Breast epithelium (tissue), 3 donors: ENCODE data around the gene FOXS1.

Experiments
- POLR2A ChIP-seq: fragments of 450-650 bp; IDR thresholded peaks from one replicate; pipeline ENCODE4 v1.6.1; 2016; ENCODE audit warnings: antibody characterized with exemption, mild to moderate bottlenecking, moderate library complexity
- POLR2AphosphoS5 ChIP-seq, 3 donors: sonication (generic); formaldehyde crosslinking; IDR thresholded peaks; one replicate each; pipeline ENCODE4 v1.6.1; 2017; ENCODE audit warnings: antibody characterized with exemption in 3 of 3
- TF ChIP-seq, protein P1 (sequence below), 3 donors: fragments of 450-650 bp; IDR thresholded peaks; one replicate each; pipeline ENCODE4 v1.5.1; 2016 to 2017; ENCODE audit warnings: antibody characterized with exemption in 3 of 3, mild to moderate bottlenecking in 3 of 3, moderate library complexity in 3 of 3

DNA sequence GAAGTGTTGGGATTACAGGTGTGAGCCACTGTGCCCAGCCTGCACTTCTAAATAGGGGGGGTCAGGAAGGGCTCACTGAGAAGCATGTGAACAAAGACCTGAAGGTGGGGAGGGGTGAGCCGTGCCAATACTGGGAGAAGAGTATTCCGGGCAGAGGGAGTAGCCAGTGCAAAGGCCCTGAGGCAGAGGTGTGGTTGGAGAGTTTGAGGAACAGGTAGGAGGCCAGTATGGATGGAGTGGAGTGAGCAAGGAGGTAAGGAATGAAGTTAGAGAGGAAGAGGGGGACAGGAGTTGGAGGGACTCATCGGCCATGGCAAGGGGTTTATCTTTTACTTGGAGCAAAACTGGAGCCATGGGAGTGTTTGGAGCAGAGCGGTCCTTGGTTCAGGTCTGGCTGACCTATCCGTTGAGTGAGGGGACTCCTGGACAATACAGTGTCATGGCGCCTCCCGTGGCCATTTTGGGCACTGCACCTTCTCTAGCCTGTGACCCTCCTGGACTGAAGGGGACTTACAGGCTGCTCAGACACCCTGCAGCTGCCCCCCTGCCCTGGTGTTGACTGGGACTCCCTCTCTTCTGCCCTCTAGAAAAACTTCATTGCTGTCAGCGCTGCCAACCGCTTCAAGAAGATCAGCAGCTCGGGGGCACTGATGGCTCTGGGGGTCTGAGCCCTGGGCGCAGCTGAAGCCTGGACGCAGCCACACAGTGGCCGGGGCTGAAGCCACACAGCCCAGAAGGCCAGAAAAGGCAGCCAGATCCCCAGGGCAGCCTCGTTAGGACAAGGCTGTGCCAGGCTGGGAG lies 12.1 kb downstream of the FOXS1 start:
- TF ChIP-seq, protein P1, sequence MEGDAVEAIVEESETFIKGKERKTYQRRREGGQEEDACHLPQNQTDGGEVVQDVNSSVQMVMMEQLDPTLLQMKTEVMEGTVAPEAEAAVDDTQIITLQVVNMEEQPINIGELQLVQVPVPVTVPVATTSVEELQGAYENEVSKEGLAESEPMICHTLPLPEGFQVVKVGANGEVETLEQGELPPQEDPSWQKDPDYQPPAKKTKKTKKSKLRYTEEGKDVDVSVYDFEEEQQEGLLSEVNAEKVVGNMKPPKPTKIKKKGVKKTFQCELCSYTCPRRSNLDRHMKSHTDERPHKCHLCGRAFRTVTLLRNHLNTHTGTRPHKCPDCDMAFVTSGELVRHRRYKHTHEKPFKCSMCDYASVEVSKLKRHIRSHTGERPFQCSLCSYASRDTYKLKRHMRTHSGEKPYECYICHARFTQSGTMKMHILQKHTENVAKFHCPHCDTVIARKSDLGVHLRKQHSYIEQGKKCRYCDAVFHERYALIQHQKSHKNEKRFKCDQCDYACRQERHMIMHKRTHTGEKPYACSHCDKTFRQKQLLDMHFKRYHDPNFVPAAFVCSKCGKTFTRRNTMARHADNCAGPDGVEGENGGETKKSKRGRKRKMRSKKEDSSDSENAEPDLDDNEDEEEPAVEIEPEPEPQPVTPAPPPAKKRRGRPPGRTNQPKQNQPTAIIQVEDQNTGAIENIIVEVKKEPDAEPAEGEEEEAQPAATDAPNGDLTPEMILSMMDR (IDR thresholded peaks at IDR 0.05), result peak in 2 of 3 donors; percentile 44 to 66
- TF ChIP-seq POLR2AphosphoS5 (IDR thresholded peaks at IDR 0.05) (no peak), POLR2A (no peak)
